ENCODE results near the gene DRGX.

DRGX gene

GRCh38 chr10:49363309-49364031 is 32.4 kb downstream of the DRGX start:
- Histone ChIP-seq H3K27me3 (ENCODE audit: control insufficient read depth, insufficient read depth, low read length, poor library complexity, severe bottlenecking) (no peaks in the 10 kb centered on the region), H3K9me3 (ENCODE audit: control insufficient read depth, low read length) (no peaks in the 10 kb centered on the region), H3K36me3 (ENCODE audit: control insufficient read depth, insufficient read depth, low read length) (no peaks in the 10 kb centered on the region), H3K27ac (ENCODE audit: insufficient read depth, low read depth, low read length, poor library complexity, severe bottlenecking) (no peak overlapping the region), H3K4me3 (ENCODE audit: insufficient read depth, low read depth, low read length) (no peak overlapping the region), H3K4me1 (ENCODE audit: control insufficient read depth, insufficient read depth, low read length) (no peaks in the 10 kb centered on the region)
- WGBS, 2 experiments, result 89 to 91% methylated on average over 7 of the region's 8 CpGs

- no peaks in the 10 kb centered on the region for H3K27me3 ChIP-seq (ENCODE audit: control insufficient read depth, insufficient read depth, low read length, poor library complexity, severe bottlenecking)
- WGBS, 2 experiments, result 93 to 94% methylated on average over 10 of the region's 10 CpGs
- H3K36me3 ChIP-seq (ENCODE audit: control insufficient read depth, insufficient read depth, low read length), result no peaks in the 10 kb centered on the region
- H3K9me3 ChIP-seq (ENCODE audit: control insufficient read depth, low read length), result no peaks in the 10 kb centered on the region
- H3K4me3 ChIP-seq (ENCODE audit: insufficient read depth, low read depth, low read length), result no peak overlapping the region
- no peak overlapping the region for H3K27ac ChIP-seq (ENCODE audit: insufficient read depth, low read depth, low read length, poor library complexity, severe bottlenecking)
- no peaks in the 10 kb centered on the region for H3K4me1 ChIP-seq (ENCODE audit: control insufficient read depth, insufficient read depth, low read length)
Observed at GRCh38 chr10:49362596-49363260, 33.2 kb downstream of the DRGX start.

- no peak overlapping the region for H3K4me3 ChIP-seq (ENCODE audit: insufficient read depth, low read depth, low read length)
- 80 to 82% methylated on average over 11 of the region's 11 CpGs for WGBS, 2 experiments
- no peaks in the 10 kb centered on the region for H3K4me1 ChIP-seq (ENCODE audit: control insufficient read depth, insufficient read depth, low read length)
- H3K9me3 ChIP-seq (ENCODE audit: control insufficient read depth, low read length), result no peaks in the 10 kb centered on the region
- no peak overlapping the region for H3K27ac ChIP-seq (ENCODE audit: insufficient read depth, low read depth, low read length, poor library complexity, severe bottlenecking)
- H3K36me3 ChIP-seq (ENCODE audit: control insufficient read depth, insufficient read depth, low read length), result no peaks in the 10 kb centered on the region
- H3K27me3 ChIP-seq (ENCODE audit: control insufficient read depth, insufficient read depth, low read length, poor library complexity, severe bottlenecking), result no peaks in the 10 kb centered on the region
Observed at GRCh38 chr10:49361735-49362568, 33.9 kb downstream of the DRGX start.

GRCh38 chr10:49361178-49361554 is 34.7 kb downstream of the DRGX start:
- no peaks in the 10 kb centered on the region for H3K4me1 ChIP-seq (ENCODE audit: control insufficient read depth, insufficient read depth, low read length)
- no peaks in the 10 kb centered on the region for H3K27me3 ChIP-seq (ENCODE audit: control insufficient read depth, insufficient read depth, low read length, poor library complexity, severe bottlenecking)
- WGBS, 2 experiments, result 92 to 94% methylated on average over 8 of the region's 8 CpGs
- H3K4me3 ChIP-seq (ENCODE audit: insufficient read depth, low read depth, low read length), result no peak overlapping the region
- no peak overlapping the region for H3K27ac ChIP-seq (ENCODE audit: insufficient read depth, low read depth, low read length, poor library complexity, severe bottlenecking)
- H3K9me3 ChIP-seq (ENCODE audit: control insufficient read depth, low read length), result no peaks in the 10 kb centered on the region
- no peaks in the 10 kb centered on the region for H3K36me3 ChIP-seq (ENCODE audit: control insufficient read depth, insufficient read depth, low read length)

GRCh38 chr10:49360271-49361177 is 35.4 kb downstream of the DRGX start:
- Histone ChIP-seq H3K9me3 (ENCODE audit: control insufficient read depth, low read length) (no peaks in the 10 kb centered on the region), H3K36me3 (ENCODE audit: control insufficient read depth, insufficient read depth, low read length) (no peaks in the 10 kb centered on the region), H3K4me1 (ENCODE audit: control insufficient read depth, insufficient read depth, low read length) (no peaks in the 10 kb centered on the region), H3K27me3 (ENCODE audit: control insufficient read depth, insufficient read depth, low read length, poor library complexity, severe bottlenecking) (no peaks in the 10 kb centered on the region), H3K27ac (ENCODE audit: insufficient read depth, low read depth, low read length, poor library complexity, severe bottlenecking) (peak overlapping the region; percentile 13), H3K4me3 (ENCODE audit: insufficient read depth, low read depth, low read length) (no peak overlapping the region)
- WGBS, 2 experiments, result 81 to 83% methylated on average over 15 of the region's 15 CpGs

- Histone ChIP-seq H3K9me3 (ENCODE audit: control insufficient read depth, low read length) (no peaks in the 10 kb centered on the region), H3K27me3 (ENCODE audit: control insufficient read depth, insufficient read depth, low read length, poor library complexity, severe bottlenecking) (no peaks in the 10 kb centered on the region), H3K4me1 (ENCODE audit: control insufficient read depth, insufficient read depth, low read length) (no peaks in the 10 kb centered on the region), H3K36me3 (ENCODE audit: control insufficient read depth, insufficient read depth, low read length) (no peaks in the 10 kb centered on the region), H3K4me3 (ENCODE audit: insufficient read depth, low read depth, low read length) (no peak overlapping the region), H3K27ac (ENCODE audit: insufficient read depth, low read depth, low read length, poor library complexity, severe bottlenecking) (peak overlapping the region; percentile 13)
- 72 to 76% methylated on average over 11 to 12 of the region's 13 CpGs for WGBS, 2 experiments
Observed at GRCh38 chr10:49359349-49360270, 36.3 kb downstream of the DRGX start.

- Histone ChIP-seq H3K36me3 (ENCODE audit: control insufficient read depth, insufficient read depth, low read length) (no peaks in the 10 kb centered on the region), H3K9me3 (ENCODE audit: control insufficient read depth, low read length) (no peaks in the 10 kb centered on the region)
- 88% methylated on average over 1 to 2 of the region's 2 CpGs for WGBS, 2 experiments
Observed at GRCh38 chr10:49357910-49358309, 38.0 kb downstream of the DRGX start.

GRCh38 chr10:49356944-49357343 is 38.9 kb downstream of the DRGX start:
- no peaks in the 10 kb centered on the region for H3K9me3 ChIP-seq (ENCODE audit: control insufficient read depth, low read length)
- no peaks in the 10 kb centered on the region for H3K4me1 ChIP-seq (ENCODE audit: control insufficient read depth, insufficient read depth, low read length)
- no peak overlapping the region for H3K27ac ChIP-seq (ENCODE audit: insufficient read depth, low read depth, low read length, poor library complexity, severe bottlenecking)
- H3K4me3 ChIP-seq (ENCODE audit: insufficient read depth, low read depth, low read length), result no peak overlapping the region
- H3K36me3 ChIP-seq (ENCODE audit: control insufficient read depth, insufficient read depth, low read length), result no peaks in the 10 kb centered on the region
- H3K27me3 ChIP-seq (ENCODE audit: control insufficient read depth, insufficient read depth, low read length, poor library complexity, severe bottlenecking), result no peaks in the 10 kb centered on the region
- 100% methylated on average over 1 of the region's 1 CpG for WGBS, 2 experiments

More at GRCh38 chr10:49357910-49358309, 38.0 kb downstream of the DRGX start:
- H3K4me3 ChIP-seq (ENCODE audit: insufficient read depth, low read depth, low read length), result no peak overlapping the region
- no peaks in the 10 kb centered on the region for H3K4me1 ChIP-seq (ENCODE audit: control insufficient read depth, insufficient read depth, low read length)
- H3K27ac ChIP-seq (ENCODE audit: insufficient read depth, low read depth, low read length, poor library complexity, severe bottlenecking), result no peak overlapping the region
- no peaks in the 10 kb centered on the region for H3K27me3 ChIP-seq (ENCODE audit: control insufficient read depth, insufficient read depth, low read length, poor library complexity, severe bottlenecking)

- Histone ChIP-seq H3K27me3 (ENCODE audit: control insufficient read depth, insufficient read depth, low read length, poor library complexity, severe bottlenecking) (no peaks in the 10 kb centered on the region), H3K36me3 (ENCODE audit: control insufficient read depth, insufficient read depth, low read length) (no peaks in the 10 kb centered on the region), H3K4me1 (ENCODE audit: control insufficient read depth, insufficient read depth, low read length) (no peaks in the 10 kb centered on the region), H3K4me3 (ENCODE audit: insufficient read depth, low read depth, low read length) (no peak overlapping the region), H3K9me3 (ENCODE audit: control insufficient read depth, low read length) (no peaks in the 10 kb centered on the region), H3K27ac (ENCODE audit: insufficient read depth, low read depth, low read length, poor library complexity, severe bottlenecking) (no peak overlapping the region)
- 89 to 96% methylated on average over 4 of the region's 4 CpGs for WGBS, 2 experiments
Observed at GRCh38 chr10:49356181-49356580, 39.7 kb downstream of the DRGX start.

Data from ectodermal cell (in vitro differentiated cells).